Lung (tissue), 12 donors: ENCODE data around the gene STIMATE. TPM values are rescaled to one million over a fixed set of nuclear protein-coding genes. Genes with fewer than 3 reads are reported as not detected.

Experiments used
- ATAC-seq: fragments of 200-7000 bp; cut with Tn5 transposase; one replicate; pipeline ENCODE4 v1.9.1; 2020; ENCODE audit warnings: moderate number of reproducible peaks; ENCODE audit not compliant: insufficient read depth, low FRiP score
- DNase-seq, 3 donors: peaks; one replicate each; pipeline ENCODE4 v3.0.0-alpha.2; 2013 to 2017
- H3K27ac ChIP-seq, 2 donors: one replicate each; pipeline ENCODE4 v1.5.1; 2013; ENCODE audit warnings: mild to moderate bottlenecking in 2 of 2, moderate library complexity in 2 of 2, control low read depth in 1 of 2, inconsistent platforms in 1 of 2, low read depth in 1 of 2, low read length in 1 of 2
- H3K27me3 ChIP-seq, 3 donors: one replicate each; pipeline ENCODE4 v1.5.1; 2013; ENCODE audit warnings: low read length in 2 of 3; ENCODE audit not compliant: control insufficient read depth in 3 of 3, insufficient read depth in 3 of 3
- H3K36me3 ChIP-seq, 4 donors: one replicate each; pipeline ENCODE4 v1.5.1; 2013; ENCODE audit warnings: low read length in 4 of 4, mild to moderate bottlenecking in 1 of 4, moderate library complexity in 1 of 4; ENCODE audit not compliant: control insufficient read depth in 4 of 4, insufficient read depth in 4 of 4
- H3K4me1 ChIP-seq, 5 donors: one replicate each; pipeline ENCODE4 v1.5.1; 2013; ENCODE audit warnings: low read length in 5 of 5, mild to moderate bottlenecking in 2 of 5, moderate library complexity in 1 of 5; ENCODE audit not compliant: control insufficient read depth in 5 of 5, insufficient read depth in 5 of 5
- H3K4me3 ChIP-seq: one replicate; pipeline ENCODE4 v1.5.1; 2013; ENCODE audit warnings: mild to moderate bottlenecking, control low read depth, moderate library complexity
- H3K9ac ChIP-seq, 2 donors: one replicate each; pipeline ENCODE4 v1.5.1; 2013; ENCODE audit warnings: low read length in 2 of 2, control low read depth in 1 of 2; ENCODE audit not compliant: insufficient read depth in 1 of 2
- H3K9me3 ChIP-seq, 4 donors: one replicate each; pipeline ENCODE4 v1.5.1; 2013; ENCODE audit warnings: low read length in 3 of 4, mild to moderate bottlenecking in 1 of 4, moderate library complexity in 1 of 4; ENCODE audit not compliant: control insufficient read depth in 4 of 4, insufficient read depth in 3 of 4
- WGBS, 2 donors: extraction: QIAGEN DNeasy Blood & Tissue Kit; methylation state at CpG; one replicate each; pipeline ENCODE4 v1.1.7; 2013; 5-methylcytosine and 5-hydroxymethylcytosine counted together
- polyA plus RNA-seq, 2 donors: library from polyadenylated mRNA; stranded (reverse); fragments of 200-250 nt; gene quantifications; one replicate each; pipeline ENCODE4 v1.2.1, GENCODE V29; 2013
- total RNA-seq, 2 donors: library from RNA; depleted of rRNA in 1 of 2; stranded (reverse); fragments of >200 nt in 1 of 2; gene quantifications; one replicate each; pipeline ENCODE4 v1.2.1, GENCODE V29; 2014 to 2021
- TF ChIP-seq, protein P1 (sequence below): IDR thresholded peaks from 2 replicates; pipeline ENCODE4 v1.5.1; 2012; ENCODE audit warnings: mild to moderate bottlenecking; ENCODE audit errors: control extremely low read depth, extremely low read depth
- donor health status: control.
- donor health status: control.
- donor health status: Bipolar disorder and iron deficiency.
- donor health status: healthy.
- donor health status: DM: yes; HTN: yes; CAD: no.

The STIMATE gene
- total and polyA plus RNA-seq, 4 donors = 18.6 to 62.5 (median 20.5) TPM

DNA sequence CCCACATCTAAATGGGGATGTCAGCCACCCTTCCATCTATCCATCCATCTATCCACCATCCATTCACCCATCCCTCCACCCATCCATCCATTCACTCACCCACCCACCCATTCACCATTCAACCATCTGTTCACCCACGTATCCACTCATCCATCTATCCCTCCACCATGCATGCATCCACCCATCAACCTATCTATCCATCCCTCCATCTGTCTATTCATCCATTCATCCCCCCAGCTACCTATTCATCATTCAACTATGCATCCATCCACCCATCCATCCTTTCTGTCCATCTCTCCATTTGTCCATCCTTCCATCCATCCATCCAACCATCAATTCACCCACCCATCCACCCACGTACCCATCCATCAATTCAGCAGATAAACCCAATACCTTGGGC lies 88.2 kb downstream of the STIMATE start:
- Histone ChIP-seq H3K9ac (no peak overlapping the region), H3K27ac (no peak overlapping the region), H3K4me1 (no peaks in the 10 kb centered on the region), H3K36me3 (no peaks in the 10 kb centered on the region), H3K27me3 (no peaks in the 10 kb centered on the region), H3K9me3 (no peaks in the 10 kb centered on the region), H3K4me3 (no peak overlapping the region)
- ATAC-seq = no peak
- TF ChIP-seq, protein P1, sequence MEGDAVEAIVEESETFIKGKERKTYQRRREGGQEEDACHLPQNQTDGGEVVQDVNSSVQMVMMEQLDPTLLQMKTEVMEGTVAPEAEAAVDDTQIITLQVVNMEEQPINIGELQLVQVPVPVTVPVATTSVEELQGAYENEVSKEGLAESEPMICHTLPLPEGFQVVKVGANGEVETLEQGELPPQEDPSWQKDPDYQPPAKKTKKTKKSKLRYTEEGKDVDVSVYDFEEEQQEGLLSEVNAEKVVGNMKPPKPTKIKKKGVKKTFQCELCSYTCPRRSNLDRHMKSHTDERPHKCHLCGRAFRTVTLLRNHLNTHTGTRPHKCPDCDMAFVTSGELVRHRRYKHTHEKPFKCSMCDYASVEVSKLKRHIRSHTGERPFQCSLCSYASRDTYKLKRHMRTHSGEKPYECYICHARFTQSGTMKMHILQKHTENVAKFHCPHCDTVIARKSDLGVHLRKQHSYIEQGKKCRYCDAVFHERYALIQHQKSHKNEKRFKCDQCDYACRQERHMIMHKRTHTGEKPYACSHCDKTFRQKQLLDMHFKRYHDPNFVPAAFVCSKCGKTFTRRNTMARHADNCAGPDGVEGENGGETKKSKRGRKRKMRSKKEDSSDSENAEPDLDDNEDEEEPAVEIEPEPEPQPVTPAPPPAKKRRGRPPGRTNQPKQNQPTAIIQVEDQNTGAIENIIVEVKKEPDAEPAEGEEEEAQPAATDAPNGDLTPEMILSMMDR = no peak
- WGBS, 2 donors = 72 to 77% methylated on average over 2 of the region's 2 CpGs
- DNase-seq = no peak

DNA sequence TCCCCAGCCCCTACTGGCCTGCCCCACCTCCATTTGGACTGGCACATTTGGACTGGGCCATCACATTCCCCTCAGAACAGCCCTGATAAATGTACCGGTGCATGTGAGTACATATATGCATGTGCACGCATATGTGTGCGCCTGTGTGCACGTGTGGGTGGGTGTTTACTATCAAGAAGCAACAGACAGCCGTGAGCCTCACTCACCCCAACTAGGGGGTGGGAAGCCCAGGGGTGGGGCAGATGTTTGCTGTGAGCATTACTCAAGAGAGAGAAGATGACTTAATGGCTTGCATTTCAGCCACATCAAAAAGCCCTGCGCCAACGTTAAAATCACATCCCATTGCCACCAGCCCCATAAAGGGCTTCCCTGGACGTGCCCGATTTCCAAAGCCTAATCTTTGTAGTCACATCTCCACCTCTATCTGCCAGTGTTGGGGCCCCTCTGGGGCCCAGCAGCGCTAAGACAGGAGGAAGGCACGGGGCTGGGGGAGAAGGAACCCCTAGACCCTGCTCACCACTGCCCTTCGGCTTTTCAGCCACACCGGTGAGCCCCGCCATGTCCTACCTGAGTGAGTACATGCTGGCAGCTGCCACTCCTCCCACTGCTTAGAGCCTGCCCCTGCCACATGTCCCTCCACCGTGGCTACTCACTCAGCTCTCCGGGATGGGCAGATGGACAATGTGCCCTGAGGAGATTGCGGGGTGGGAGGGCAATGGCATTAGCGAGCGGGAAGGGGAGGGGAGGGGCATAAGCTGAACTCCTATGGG lies 91.9 kb downstream of the STIMATE start:
- H3K4me3 ChIP-seq = no peak overlapping the region
- ATAC-seq (no peak), DNase-seq (no peak)
- no peaks in the 10 kb centered on the region for H3K9me3 ChIP-seq
- TF ChIP-seq, protein P1 = no peak
- H3K9ac ChIP-seq = no peak overlapping the region
- H3K27ac ChIP-seq = no peak overlapping the region
- no peaks in the 10 kb centered on the region for H3K36me3 ChIP-seq
- WGBS, 2 donors = 78 to 85% methylated on average over 19 of the region's 19 CpGs
- H3K4me1 ChIP-seq = no peaks in the 10 kb centered on the region
- H3K27me3 ChIP-seq = no peaks in the 10 kb centered on the region

DNA sequence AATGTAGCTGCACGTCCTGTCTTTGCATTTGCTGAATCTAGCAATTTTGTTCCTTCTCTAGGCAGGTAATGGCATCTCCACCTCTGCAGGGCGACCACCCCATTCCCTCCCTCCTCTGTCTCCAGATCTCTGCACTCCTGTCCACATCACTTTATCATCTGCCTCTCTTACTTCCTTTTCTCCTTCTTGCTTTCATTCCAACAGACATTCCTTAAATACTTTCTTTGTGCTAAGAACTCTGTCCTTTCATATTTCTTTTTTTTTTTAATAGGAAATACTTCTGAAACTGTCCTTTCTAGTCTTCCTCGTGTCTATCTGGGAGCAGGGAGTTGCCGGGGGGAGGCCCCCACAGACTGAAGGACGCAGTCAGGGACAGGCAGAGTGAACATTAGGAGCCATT lies 95.5 kb downstream of the STIMATE start:
- TF ChIP-seq, protein P1 = no peak
- no peaks in the 10 kb centered on the region for H3K27me3 ChIP-seq
- no peaks in the 10 kb centered on the region for H3K9me3 ChIP-seq
- H3K4me3 ChIP-seq = no peak overlapping the region
- 56 to 80% methylated on average over 5 of the region's 5 CpGs for WGBS, 2 donors
- H3K27ac ChIP-seq = no peak overlapping the region
- no peaks in the 10 kb centered on the region for H3K36me3 ChIP-seq
- H3K9ac ChIP-seq = no peak overlapping the region
- DNase-seq (no peak), ATAC-seq (no peak)
- H3K4me1 ChIP-seq = no peaks in the 10 kb centered on the region
